Mesendoderm (in vitro differentiated cells): ENCODE results near the gene MGME1.

Experiments used
- DNase-seq: peaks from one replicate; pipeline ENCODE4 v3.0.0; 2013
- H2AK5ac ChIP-seq: 2 replicates; pipeline ENCODE4 v1.6.1; 2013; ENCODE audit warnings: low read length, inconsistent platforms
- H2BK120ac ChIP-seq: 2 replicates; pipeline ENCODE4 v1.6.1; 2013; ENCODE audit warnings: low read depth, mild to moderate bottlenecking, low read length, moderate library complexity, mixed read lengths
- H2BK15ac ChIP-seq: replicated peaks from 2 replicates; pipeline ENCODE4 v1.6.1; 2013; ENCODE audit warnings: low read depth, mild to moderate bottlenecking, moderate library complexity
- H2BK5ac ChIP-seq: 2 replicates; pipeline ENCODE4 v1.6.1; 2013; ENCODE audit warnings: low read length, inconsistent platforms
- H3K18ac ChIP-seq: 2 replicates; pipeline ENCODE4 v1.6.1; 2013; ENCODE audit warnings: mild to moderate bottlenecking, low read length, mixed read lengths
- H3K23ac ChIP-seq: one replicate; pipeline ENCODE4 v1.6.1; 2013; ENCODE audit warnings: low read length
- H3K27ac ChIP-seq: 2 replicates; pipeline ENCODE4 v1.5.1; 2013; ENCODE audit warnings: low read depth, mild to moderate bottlenecking, inconsistent platforms, low read length, moderate library complexity
- H3K27me3 ChIP-seq: 2 replicates; pipeline ENCODE4 v1.6.1; 2013; ENCODE audit warnings: low read length, control low read depth, mild to moderate bottlenecking, inconsistent platforms; ENCODE audit not compliant: insufficient read depth, poor library complexity
- H3K36me3 ChIP-seq: 2 replicates; pipeline ENCODE4 v1.6.1; 2013; ENCODE audit warnings: low read length, inconsistent platforms; ENCODE audit not compliant: control insufficient read depth, insufficient read depth
- H3K4ac ChIP-seq: one replicate; pipeline ENCODE4 v1.6.1; 2013; ENCODE audit warnings: low read depth, mild to moderate bottlenecking, low read length, moderate library complexity
- H3K4me1 ChIP-seq: 2 replicates; pipeline ENCODE4 v1.6.1; 2013; ENCODE audit warnings: low read depth, low read length, inconsistent platforms; ENCODE audit not compliant: control insufficient read depth
- H3K4me2 ChIP-seq: 2 replicates; pipeline ENCODE4 v1.6.1; 2013; ENCODE audit warnings: low read length
- H3K4me3 ChIP-seq: 2 replicates; pipeline ENCODE4 v1.5.1; 2013; ENCODE audit warnings: mild to moderate bottlenecking, low read length
- H3K56ac ChIP-seq: one replicate; pipeline ENCODE4 v1.6.1; 2013; ENCODE audit warnings: low read length
- H3K79me1 ChIP-seq: 2 replicates; pipeline ENCODE4 v1.6.1; 2013; ENCODE audit warnings: low read length, inconsistent platforms
- H3K79me2 ChIP-seq: 2 replicates; pipeline ENCODE4 v1.6.1; 2013; ENCODE audit warnings: mild to moderate bottlenecking, low read length; ENCODE audit not compliant: control insufficient read depth, insufficient read depth
- H3K9ac ChIP-seq: 2 replicates; pipeline ENCODE4 v1.6.1; 2013; ENCODE audit warnings: low read length, inconsistent platforms
- H4K5ac ChIP-seq: one replicate; pipeline ENCODE4 v1.6.1; 2013; ENCODE audit warnings: low read length
- H4K8ac ChIP-seq: one replicate; pipeline ENCODE4 v1.6.1; 2013; ENCODE audit warnings: low read depth, mild to moderate bottlenecking, control low read depth, low read length, moderate library complexity
- WGBS: extraction: QIAGEN DNeasy Blood & Tissue Kit; methylation state at CpG from one replicate; pipeline ENCODE4 v1.1.7; 2013; ENCODE audit warnings: low lambda C conversion rate, missing lambda C conversion rate; ENCODE audit not compliant: insufficient coverage; ENCODE audit errors: extremely low coverage; 5-methylcytosine and 5-hydroxymethylcytosine counted together

Gene MGME1

DNA sequence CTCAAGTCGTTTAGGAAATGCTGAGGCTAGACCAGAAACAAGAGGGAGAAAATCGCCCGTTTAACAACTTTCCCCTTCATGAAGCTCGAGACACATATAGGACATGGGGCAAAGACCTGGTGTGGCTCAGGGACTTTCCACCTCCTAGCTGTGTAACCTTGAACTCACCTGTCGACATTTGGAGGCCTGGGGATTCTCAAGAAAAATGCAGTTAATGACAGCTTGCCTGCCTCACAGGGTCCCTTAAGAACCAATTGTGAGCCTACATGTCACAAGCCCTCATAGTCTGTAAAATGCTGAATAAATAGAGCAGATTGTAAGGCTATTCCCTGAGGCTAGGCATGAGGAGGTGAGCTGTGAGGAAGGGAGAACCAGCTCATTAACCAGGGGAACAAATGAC lies 35.1 kb downstream of the MGME1 start:
- Histone ChIP-seq H3K79me2 (no peaks in the 10 kb centered on the region), H4K5ac (no peak overlapping the region), H2BK5ac (no peak overlapping the region), H3K79me1 (no peaks in the 10 kb centered on the region), H3K36me3 (no peaks in the 10 kb centered on the region), H2AK5ac (no peak overlapping the region), H3K9ac (no peak overlapping the region), H3K4me3 (no peak overlapping the region), H3K18ac (no peak overlapping the region), H3K27ac (no peak overlapping the region), H3K23ac (no peak overlapping the region), H2BK120ac (no peak overlapping the region), H4K8ac (no peak overlapping the region), H3K4me1 (no peaks in the 10 kb centered on the region), H3K27me3 (no peaks in the 10 kb centered on the region), H3K4me2 (no peak overlapping the region), H3K4ac (no peak overlapping the region), H2BK15ac (no peak overlapping the region), H3K56ac (no peak overlapping the region)
- WGBS = no CpG with 5 or more reads among the region's 5 CpGs
- DNase-seq = no peak

DNA sequence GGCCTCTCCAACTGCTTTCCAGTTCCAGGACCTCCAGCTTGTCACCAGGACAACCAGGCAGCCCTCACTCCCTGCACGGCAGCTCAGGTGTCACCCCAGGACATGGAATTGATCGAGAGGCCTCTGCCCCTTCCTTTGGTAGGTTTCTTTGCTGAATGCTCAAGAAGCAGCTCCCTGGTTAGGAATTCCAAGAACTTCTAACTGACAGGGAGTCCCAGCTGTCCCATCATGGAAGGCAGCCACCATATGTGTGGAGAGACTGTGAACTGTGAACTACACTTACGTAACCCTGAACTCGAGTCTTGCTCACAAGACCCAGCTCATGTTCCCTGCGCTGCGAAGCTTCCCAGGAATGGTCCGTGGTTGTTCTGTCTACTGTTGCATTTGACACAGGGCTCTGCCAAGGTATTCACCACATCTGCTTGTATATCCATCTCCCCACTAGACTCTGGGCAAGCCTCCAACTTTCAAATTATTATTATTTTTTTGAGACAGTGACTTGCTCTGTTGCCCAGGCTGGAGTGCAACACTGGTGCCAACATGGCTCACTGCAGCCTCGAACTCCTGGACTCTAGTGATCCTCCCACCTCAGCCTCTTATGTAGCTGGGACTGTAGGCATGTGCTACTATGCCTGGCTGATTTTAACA lies 35.7 kb downstream of the MGME1 start:
- no peaks in the 10 kb centered on the region for H3K4me1 ChIP-seq
- H3K4me2 ChIP-seq = no peak overlapping the region
- no peak overlapping the region for H2BK120ac ChIP-seq
- no peak overlapping the region for H2AK5ac ChIP-seq
- no peaks in the 10 kb centered on the region for H3K79me2 ChIP-seq
- H2BK5ac ChIP-seq = no peak overlapping the region
- H2BK15ac ChIP-seq = no peak overlapping the region
- H4K5ac ChIP-seq = no peak overlapping the region
- H3K36me3 ChIP-seq = no peaks in the 10 kb centered on the region
- no peak overlapping the region for H3K27ac ChIP-seq
- H3K23ac ChIP-seq = no peak overlapping the region
- peak; percentile 45 for DNase-seq
- no peak overlapping the region for H3K9ac ChIP-seq
- no peaks in the 10 kb centered on the region for H3K27me3 ChIP-seq
- H4K8ac ChIP-seq = no peak overlapping the region
- no peaks in the 10 kb centered on the region for H3K79me1 ChIP-seq
- no peak overlapping the region for H3K18ac ChIP-seq
- no peak overlapping the region for H3K4me3 ChIP-seq
- no peak overlapping the region for H3K4ac ChIP-seq
- no CpG with 5 or more reads among the region's 8 CpGs for WGBS
- no peak overlapping the region for H3K56ac ChIP-seq

DNA sequence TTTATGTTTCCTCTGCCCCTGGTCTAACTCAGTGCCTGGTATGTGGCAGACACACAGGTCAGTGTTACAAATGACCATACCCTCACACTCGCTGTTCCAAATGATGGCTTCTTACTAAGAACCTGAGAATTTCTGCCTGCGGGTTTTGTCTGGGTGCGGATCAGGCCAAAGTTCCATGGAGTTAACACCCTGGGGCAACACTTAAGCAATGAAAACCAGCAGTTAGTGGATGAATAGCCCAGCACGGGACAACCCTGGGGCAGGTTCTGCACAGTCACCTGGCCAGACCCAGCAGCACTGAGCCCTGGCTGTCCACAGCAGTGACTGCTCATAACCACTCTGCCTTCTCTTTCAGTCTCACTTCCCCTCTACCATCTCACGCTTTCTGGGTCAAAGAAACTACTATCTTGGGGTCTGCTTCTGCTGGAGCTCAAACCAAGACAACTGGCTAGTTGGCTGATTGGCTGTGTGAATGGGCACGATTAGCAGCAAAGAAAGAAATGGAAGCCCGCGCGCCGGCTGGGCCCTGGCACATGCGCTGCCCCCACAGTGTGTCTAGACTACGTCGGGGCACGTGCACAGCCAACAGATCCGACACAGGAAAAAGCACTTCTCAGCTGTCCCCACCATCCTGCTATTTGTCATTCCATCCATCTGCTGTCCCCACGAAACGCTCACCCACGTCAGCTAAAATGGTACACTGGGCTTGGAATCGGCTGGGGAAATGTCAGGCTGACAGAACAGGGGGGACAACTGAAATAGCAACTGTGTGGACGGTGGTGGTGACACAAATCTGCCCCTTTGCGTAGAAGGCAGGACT lies 36.6 kb downstream of the MGME1 start:
- H3K27ac ChIP-seq = no peak overlapping the region

DNA sequence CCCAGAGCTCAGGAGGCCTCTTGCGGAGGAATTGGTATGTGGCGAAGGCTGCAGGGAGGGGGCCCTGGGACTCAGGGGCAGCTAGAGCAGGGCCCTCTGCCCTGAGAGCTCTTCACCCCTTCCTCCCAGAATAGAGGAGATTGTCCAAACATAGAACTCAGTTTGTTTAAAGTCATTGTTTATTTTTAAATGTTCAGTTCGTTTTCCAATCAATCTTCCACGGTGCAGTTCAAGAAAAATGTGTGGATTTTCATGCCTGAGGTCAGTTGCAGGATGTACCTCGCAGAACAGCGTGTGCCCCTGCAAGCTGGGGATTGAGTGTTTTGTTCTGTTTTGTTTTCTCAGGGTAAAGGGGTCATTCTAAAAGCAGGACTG lies 37.2 kb downstream of the MGME1 start:
- Histone ChIP-seq H4K8ac (no peak overlapping the region), H3K4me1 (no peaks in the 10 kb centered on the region), H3K4me3 (no peak overlapping the region), H2BK120ac (no peak overlapping the region), H3K27me3 (no peaks in the 10 kb centered on the region), H3K4me2 (no peak overlapping the region), H2BK15ac (no peak overlapping the region), H4K5ac (no peak overlapping the region), H3K56ac (no peak overlapping the region), H3K36me3 (no peaks in the 10 kb centered on the region), H3K79me2 (no peaks in the 10 kb centered on the region), H2BK5ac (no peak overlapping the region), H2AK5ac (no peak overlapping the region), H3K9ac (no peak overlapping the region), H3K18ac (no peak overlapping the region), H3K27ac (no peak overlapping the region), H3K4ac (no peak overlapping the region), H3K23ac (no peak overlapping the region), H3K79me1 (no peaks in the 10 kb centered on the region)
- WGBS = no CpG with 5 or more reads among the region's 6 CpGs
- DNase-seq = no peak

More for the DNA sequence above, 36.6 kb downstream of the MGME1 start:
- no peak overlapping the region for H3K4ac ChIP-seq
- no peak overlapping the region for H3K4me2 ChIP-seq
- no peak overlapping the region for H2BK15ac ChIP-seq
- no peaks in the 10 kb centered on the region for H3K36me3 ChIP-seq
- no peak overlapping the region for H3K23ac ChIP-seq
- H3K79me2 ChIP-seq = no peaks in the 10 kb centered on the region
- H3K9ac ChIP-seq = no peak overlapping the region
- no peak overlapping the region for H3K18ac ChIP-seq
- H3K27me3 ChIP-seq = no peaks in the 10 kb centered on the region
- H4K8ac ChIP-seq = no peak overlapping the region
- no CpG with 5 or more reads among the region's 21 CpGs for WGBS
- H4K5ac ChIP-seq = no peak overlapping the region
- H2BK5ac ChIP-seq = no peak overlapping the region
- no peaks in the 10 kb centered on the region for H3K4me1 ChIP-seq
- no peak overlapping the region for H2BK120ac ChIP-seq
- H3K79me1 ChIP-seq = no peaks in the 10 kb centered on the region
- no peak overlapping the region for H3K56ac ChIP-seq
- peak; percentile 75 for DNase-seq
- H2AK5ac ChIP-seq = no peak overlapping the region
- no peak overlapping the region for H3K4me3 ChIP-seq

DNA sequence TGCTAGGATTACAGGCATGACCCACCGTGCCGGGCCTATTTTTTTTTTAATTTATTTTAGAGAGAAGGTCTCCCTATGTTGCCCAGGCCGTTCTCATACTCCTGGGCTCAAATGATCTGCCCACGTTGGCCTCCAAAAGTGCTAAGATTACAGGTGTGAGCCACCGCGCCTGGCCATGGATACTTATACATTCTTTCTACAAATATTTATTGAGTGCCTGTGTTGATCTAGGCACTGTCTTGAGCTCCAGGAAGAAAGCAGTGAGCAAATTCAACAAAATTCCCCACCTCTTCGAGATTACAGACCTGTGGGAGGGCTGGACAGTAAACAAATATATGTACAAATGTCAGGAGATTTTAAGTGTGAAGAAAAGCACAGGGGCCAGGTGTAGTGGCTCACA lies 37.9 kb downstream of the MGME1 start:
- H4K5ac ChIP-seq = no peak overlapping the region
- no peak overlapping the region for H3K56ac ChIP-seq
- H3K4me1 ChIP-seq = no peaks in the 10 kb centered on the region
- H3K4me3 ChIP-seq = no peak overlapping the region
- H3K79me2 ChIP-seq = no peaks in the 10 kb centered on the region
- no peaks in the 10 kb centered on the region for H3K27me3 ChIP-seq
- no peak overlapping the region for H3K18ac ChIP-seq
- no peak overlapping the region for H2BK5ac ChIP-seq
- no peak overlapping the region for H3K9ac ChIP-seq
- H3K4me2 ChIP-seq = no peak overlapping the region
- no peak overlapping the region for H2BK120ac ChIP-seq
- H3K23ac ChIP-seq = no peak overlapping the region
- H3K4ac ChIP-seq = no peak overlapping the region
- H3K36me3 ChIP-seq = no peaks in the 10 kb centered on the region
- H4K8ac ChIP-seq = no peak overlapping the region
- no peak overlapping the region for H3K27ac ChIP-seq
- no peak for DNase-seq
- no peaks in the 10 kb centered on the region for H3K79me1 ChIP-seq
- H2AK5ac ChIP-seq = no peak overlapping the region
- no peak overlapping the region for H2BK15ac ChIP-seq
- no CpG with 5 or more reads among the region's 7 CpGs for WGBS
